GM13976 (cell line): ENCODE measurements around the gene DLX2.

Experiments used
- DNase-seq: peaks from one replicate; pipeline ENCODE4 v3.0.0; 2012; ENCODE audit warnings: low spot score
- in situ Hi-C: fragments of 300-500 bp; cut with MboI; formaldehyde crosslinking; loops from one replicate; pipeline ENCODE4 v1.12.0; 2022; ENCODE audit warnings: low sequenced_read_pairs, mixed read lengths, inconsistent platforms; ENCODE audit not compliant: unreplicated experiment
- TF ChIP-seq, protein P1 (sequence below): IDR thresholded peaks from 2 replicates; pipeline ENCODE4 v1.5.1; 2012; ENCODE audit warnings: borderline replicate concordance, mild to moderate bottlenecking; ENCODE audit not compliant: insufficient read depth; ENCODE audit errors: extremely low read depth, missing control alignments, control extremely low read depth

DLX2 gene

GRCh38 chr2:172087207-172087779 is 15.4 kb downstream of the DLX2 start:
- in situ Hi-C loops: loop anchor here (25.0 kb wide), 2 partner anchors 1275 to 1375 kb away; partner anchors contain the start of genes GAD1 and SP5
- TF ChIP-seq, protein P1, sequence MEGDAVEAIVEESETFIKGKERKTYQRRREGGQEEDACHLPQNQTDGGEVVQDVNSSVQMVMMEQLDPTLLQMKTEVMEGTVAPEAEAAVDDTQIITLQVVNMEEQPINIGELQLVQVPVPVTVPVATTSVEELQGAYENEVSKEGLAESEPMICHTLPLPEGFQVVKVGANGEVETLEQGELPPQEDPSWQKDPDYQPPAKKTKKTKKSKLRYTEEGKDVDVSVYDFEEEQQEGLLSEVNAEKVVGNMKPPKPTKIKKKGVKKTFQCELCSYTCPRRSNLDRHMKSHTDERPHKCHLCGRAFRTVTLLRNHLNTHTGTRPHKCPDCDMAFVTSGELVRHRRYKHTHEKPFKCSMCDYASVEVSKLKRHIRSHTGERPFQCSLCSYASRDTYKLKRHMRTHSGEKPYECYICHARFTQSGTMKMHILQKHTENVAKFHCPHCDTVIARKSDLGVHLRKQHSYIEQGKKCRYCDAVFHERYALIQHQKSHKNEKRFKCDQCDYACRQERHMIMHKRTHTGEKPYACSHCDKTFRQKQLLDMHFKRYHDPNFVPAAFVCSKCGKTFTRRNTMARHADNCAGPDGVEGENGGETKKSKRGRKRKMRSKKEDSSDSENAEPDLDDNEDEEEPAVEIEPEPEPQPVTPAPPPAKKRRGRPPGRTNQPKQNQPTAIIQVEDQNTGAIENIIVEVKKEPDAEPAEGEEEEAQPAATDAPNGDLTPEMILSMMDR: no peak
- peak; percentile 15 for DNase-seq

GRCh38 chr2:172086241-172087206 is 16.2 kb downstream of the DLX2 start:
- TF ChIP-seq, protein P1: no peak
- in situ Hi-C loops: loop anchor here (25.0 kb wide), 2 partner anchors 1274 to 1374 kb away; partner anchors contain the start of genes GAD1 and SP5
- DNase-seq: peak; percentile 69

- in situ Hi-C loops: loop anchor here (25.0 kb wide), 2 partner anchors 1273 to 1373 kb away; partner anchors contain the start of genes GAD1 and SP5
- no peak for DNase-seq
- TF ChIP-seq, protein P1: no peak
Measured at GRCh38 chr2:172085460-172086159, 17.1 kb downstream of the DLX2 start, which contains the start of gene DLX1. Gene DLX1 (plus strand): TSS chr2:172085507. CDS start chr2:172085678, 171 bp downstream.

GRCh38 chr2:172084645-172085459 is 17.8 kb downstream of the DLX2 start:
- in situ Hi-C loops: loop anchor here (25.0 kb wide), 2 partner anchors 1273 to 1373 kb away; partner anchors contain the start of genes GAD1 and SP5
- peak; percentile 88 for DNase-seq
- TF ChIP-seq, protein P1: no peak

DNA sequence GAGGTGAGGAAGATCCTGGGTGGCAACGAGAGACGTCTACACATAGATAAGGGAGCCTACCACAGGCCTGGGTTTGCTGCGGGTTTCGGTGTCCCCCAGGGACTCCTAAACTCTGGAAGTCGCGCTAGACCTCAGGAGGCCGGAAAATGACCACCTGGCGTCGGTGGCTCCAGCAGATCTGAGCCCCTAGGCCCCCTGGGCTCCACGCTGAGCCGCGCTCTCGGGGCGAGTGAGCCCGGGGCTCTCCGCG is 18.4 kb downstream of the DLX2 start:
- TF ChIP-seq, protein P1: no peak
- in situ Hi-C loops: loop anchor here (25.0 kb wide), 2 partner anchors 1272 to 1372 kb away; partner anchors contain the start of genes GAD1 and SP5
- DNase-seq: no peak
